22Rv1 (cell line): ENCODE results near the gene AK9.

Source experiments
- H3K27ac ChIP-seq: fragments of 450-650 bp; 2 replicates; pipeline ENCODE4 v1.5.1; 2017
- CTCF ChIP-seq: fragments of 450-650 bp; IDR thresholded peaks from 2 replicates; pipeline ENCODE4 v1.5.1; 2017; ENCODE audit warnings: mild to moderate bottlenecking
- ZFX ChIP-seq: fragments of 450-650 bp; IDR thresholded peaks from 2 replicates; pipeline ENCODE4 v1.6.1; 2017; ENCODE audit warnings: antibody characterized with exemption, borderline replicate concordance

Gene AK9

GRCh38 chr6:109475625-109476024 is 215.4 kb downstream of the AK9 start:
- TF ChIP-seq ZFX: no peak
- no peak for TF ChIP-seq CTCF
- no peak overlapping the region for H3K27ac ChIP-seq

- no peak overlapping the region for H3K27ac ChIP-seq
- TF ChIP-seq CTCF (no peak), ZFX (no peak)
Measured at GRCh38 chr6:109474995-109475394, 216.0 kb downstream of the AK9 start.

GRCh38 chr6:109473120-109473519 is 217.9 kb downstream of the AK9 start:
- H3K27ac ChIP-seq: no peak overlapping the region
- TF ChIP-seq ZFX (no peak), CTCF (no peak)

- no peak overlapping the region for H3K27ac ChIP-seq
- TF ChIP-seq ZFX (no peak), CTCF (no peak)
Measured at GRCh38 chr6:109472132-109472995, 218.6 kb downstream of the AK9 start.

GRCh38 chr6:109471105-109471810 is 219.7 kb downstream of the AK9 start:
- TF ChIP-seq CTCF: no peak
- TF ChIP-seq ZFX: no peak
- no peak overlapping the region for H3K27ac ChIP-seq

GRCh38 chr6:109469591-109470189 is 221.3 kb downstream of the AK9 start:
- TF ChIP-seq CTCF: no peak
- no peak for TF ChIP-seq ZFX
- H3K27ac ChIP-seq: no peak overlapping the region
